SIG-M5 treated with dmso at 0.1 percent for 504 hours (cell line): Measurements from ENCODE around the gene CD99.
"Not testable (repeated sequence)": the region's sequence is repeated elsewhere in the genome, so short reads cannot be mapped to it uniquely, and the experiment has no call there.

ENCODE experiments used
- DNase-seq: peaks from one replicate; lab custom pipeline; 2025; ENCODE audit not compliant: unreplicated experiment; lab: John Stamatoyannopoulos, UW

The CD99 gene

DNA sequence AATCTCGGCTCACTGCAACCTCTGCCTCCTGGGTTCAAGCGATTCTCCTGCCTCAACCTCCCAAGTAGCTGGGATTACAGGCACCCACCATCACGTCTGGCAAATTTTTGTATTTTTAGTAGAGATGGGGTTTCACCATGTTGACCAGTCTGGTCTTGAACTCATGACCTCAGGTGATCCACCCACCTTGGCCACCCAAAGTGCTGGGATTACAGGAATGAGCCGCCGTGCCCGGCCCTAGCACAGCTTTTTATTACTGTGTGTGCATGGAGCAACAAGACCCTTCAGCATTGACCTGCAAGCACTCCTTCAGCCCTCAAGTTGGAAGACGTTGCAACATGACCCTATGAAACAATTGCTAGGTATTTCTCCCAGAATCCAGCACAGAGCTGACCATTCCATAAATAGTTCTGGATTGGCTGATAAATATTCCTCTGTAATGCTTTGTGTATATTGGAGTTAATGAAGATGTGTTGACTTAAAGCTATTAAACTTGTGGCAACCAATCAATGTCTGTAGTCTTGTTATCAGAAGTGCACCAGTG is 15.4 kb upstream of the CD99 start:
- DNase-seq = not testable (repeated sequence)

DNA sequence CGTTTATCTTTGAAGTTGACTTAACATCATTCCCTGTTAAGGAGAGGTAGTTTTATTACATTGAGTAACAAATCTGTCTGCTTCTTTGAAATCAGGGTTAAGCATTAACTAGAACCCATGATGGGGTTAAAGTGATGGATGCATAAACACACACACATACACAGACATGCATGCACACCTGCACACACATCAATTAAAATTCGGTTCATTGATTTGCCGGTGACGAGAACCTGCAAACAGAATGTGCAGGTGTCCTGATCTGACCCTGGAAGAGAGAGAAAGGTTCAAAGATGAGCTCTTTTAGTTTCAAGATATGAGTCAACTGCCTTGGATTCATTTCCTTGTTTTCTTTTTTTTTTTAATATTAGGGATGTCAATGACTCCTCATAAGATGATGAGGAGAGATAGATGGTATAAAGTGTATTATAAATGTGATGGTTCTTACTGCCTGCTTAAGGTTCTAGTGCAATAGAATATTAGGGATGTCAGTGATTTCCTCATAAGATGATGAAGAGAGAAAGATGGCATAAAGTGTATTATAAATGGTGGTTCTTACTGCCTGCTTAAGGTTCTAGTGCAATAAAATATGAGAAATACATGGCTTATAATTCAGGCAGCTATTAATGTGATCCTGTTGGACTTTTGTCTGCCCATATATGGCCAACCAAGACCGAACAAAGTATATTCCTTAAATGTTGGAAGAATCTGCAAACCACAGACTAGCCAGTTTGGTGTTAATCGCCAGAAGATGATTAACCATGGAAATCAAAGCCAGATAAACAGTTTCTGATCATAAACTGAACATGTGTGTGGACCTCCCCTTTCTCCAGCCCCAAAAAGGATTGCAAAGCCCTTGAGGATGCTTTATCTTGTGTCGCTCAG is 14.1 kb upstream of the CD99 start:
- DNase-seq = no peak

DNA sequence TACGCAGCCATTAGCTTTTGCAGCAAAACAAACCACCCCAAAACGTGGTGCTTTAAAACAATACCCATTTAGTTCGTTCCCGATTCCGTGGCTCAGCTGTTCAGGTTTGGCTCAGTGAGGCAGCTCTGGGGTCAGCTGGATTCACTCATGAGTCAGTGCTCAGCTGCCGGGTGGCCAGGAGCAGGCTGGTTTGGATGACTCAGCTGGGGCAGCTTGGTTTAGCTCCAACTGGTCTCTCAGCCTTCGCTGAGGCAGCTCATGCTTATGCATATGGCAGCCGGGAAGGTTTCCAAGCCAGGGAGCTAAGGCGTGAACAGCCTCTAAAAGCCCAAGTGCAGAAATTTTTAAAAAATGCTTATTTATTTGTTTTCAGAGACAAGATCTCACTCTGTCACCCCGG is 13.3 kb upstream of the CD99 start:
- no peak for DNase-seq

DNA sequence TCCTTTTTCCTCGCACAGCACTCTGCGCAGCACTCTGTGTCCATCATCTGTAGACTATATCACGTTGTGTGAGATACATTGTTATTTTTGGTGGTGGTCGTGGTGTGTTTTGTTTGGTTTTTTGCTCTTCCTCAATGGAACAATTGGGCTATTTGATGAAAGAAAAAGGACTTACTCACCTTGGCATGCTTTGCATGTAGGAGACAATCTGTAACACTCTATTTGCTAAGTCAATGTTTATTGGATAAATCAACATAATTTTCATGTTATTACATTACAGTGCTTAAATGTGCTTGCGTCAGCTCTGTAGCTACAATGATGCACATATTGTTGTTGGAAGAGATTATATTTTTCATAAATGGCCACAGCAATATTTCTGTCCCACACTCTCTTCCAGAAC is 12.5 kb upstream of the CD99 start:
- DNase-seq = no peak

DNA sequence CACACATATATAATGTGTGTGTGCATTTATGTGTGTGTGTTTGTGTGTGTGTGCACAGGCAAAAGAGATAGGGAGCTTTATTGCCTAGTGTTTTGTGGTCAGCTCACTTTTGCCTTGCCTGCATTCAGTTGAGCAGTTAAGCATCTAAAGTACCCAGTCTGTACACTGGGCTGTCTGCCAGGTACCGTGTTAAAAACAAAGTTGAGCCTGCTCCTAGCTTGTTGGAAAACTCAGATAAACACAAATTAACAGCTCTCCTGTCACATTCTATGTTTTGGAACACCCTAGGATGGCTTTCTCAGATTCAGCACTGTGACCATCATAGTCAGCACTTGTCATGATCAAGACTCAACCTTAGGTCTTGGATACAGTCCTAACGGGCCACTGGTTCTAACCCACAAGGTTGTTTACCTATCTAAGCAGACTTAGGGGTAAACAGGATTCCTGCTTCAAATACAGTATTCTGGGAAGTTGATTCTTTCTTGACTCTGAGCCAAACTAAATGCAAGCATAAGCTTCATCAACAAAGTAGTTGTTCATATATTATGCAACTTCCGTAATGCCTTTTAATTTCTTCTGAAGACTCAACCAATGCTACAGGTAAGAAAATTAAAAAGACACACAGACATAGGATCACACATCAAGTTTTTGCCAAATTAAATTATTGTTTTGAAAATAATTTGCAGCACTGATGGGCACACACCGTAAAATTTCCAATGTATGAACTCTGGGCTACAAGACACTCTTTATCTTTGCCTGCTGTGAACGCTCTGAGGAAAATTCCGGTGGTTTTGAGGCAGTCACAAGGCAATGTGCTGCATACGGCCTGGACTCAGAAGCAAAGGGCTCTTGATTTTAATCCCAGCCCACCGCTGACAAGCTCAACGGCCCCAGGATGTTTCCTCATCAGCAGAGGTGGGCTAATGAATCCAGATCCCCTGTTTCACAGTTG is 11.3 kb upstream of the CD99 start:
- DNase-seq = no peak

DNA sequence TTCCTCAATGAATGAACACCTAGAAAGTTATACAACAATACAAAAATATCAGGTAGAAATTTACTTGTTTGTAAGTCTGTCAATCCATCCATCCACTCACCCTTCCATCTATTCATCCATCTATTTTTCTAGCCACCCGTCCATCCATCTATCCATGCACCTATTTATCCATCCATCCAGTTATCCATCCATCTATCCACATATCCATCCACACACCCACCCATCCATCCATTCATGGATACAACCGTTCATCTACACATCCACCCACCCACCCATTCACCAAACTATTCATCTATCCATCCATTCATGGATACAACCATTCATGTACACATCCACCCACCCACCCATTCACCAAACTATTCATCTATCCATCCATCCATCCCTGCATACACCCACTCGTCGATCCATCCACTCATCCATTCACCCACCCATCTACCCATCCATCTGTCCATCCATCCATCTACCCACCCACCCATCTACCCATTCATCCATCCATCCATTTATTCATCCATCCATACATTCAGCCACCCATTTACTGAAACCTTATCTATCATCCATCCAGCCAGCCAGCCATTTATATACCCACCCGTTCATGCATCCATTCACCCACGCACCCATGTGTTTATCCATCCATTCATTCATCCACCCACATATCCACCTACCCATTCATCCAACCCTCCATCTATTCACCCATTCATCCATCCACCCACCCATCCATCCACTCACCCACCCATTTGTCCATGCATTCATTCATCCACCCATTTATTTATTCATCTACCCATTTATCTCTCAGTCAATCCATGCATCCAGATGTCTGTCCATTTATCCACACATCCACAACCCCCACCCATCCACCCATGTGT is 10.4 kb upstream of the CD99 start:
- DNase-seq = no peak

DNA sequence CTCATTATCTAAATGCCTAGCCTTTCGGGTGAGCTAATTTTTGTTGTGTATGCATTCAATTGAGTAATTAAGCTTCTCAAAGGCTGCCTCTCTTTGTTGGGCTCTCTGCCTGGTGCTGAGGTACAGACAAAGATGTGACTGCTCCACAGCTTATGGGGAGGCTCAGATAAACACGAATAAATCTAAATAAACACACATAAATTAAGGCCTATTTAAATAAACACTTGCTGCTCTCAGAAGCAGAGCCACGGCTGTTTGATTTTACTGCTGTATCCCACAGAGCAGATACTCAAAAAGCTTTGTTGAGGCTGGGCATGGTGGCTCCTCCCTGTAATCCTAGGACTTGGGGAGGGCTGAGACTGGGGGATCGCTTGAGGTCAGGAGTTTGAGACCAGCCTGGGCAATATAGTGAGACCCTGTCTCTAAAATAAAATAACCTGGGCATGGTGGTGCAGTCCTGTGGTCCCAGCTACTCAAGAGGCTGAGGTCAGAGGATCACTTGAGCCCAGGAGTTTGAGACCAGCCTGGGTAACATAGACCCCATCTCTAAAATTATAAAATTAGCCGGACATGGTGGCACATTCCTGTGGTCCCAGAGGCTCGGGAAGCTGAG is 8.4 kb upstream of the CD99 start:
- DNase-seq = no peak

DNA sequence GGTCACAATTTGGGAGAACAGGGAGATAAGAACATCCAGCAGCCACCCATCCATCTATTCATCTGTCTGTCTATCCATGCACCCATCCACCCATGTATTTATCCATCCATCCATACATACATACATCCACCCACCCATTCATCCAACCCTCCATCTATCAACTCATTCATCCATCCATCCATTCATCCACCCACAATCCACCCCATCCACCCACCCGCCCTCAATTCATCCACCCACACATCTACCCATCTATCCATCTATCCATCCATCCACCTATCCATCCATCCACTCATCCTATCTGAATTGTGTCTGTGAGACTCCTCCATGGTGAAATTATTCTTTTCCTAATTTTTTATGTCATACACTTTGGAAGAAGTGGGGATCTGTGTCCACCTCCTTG is 6.8 kb upstream of the CD99 start:
- no peak for DNase-seq

DNA sequence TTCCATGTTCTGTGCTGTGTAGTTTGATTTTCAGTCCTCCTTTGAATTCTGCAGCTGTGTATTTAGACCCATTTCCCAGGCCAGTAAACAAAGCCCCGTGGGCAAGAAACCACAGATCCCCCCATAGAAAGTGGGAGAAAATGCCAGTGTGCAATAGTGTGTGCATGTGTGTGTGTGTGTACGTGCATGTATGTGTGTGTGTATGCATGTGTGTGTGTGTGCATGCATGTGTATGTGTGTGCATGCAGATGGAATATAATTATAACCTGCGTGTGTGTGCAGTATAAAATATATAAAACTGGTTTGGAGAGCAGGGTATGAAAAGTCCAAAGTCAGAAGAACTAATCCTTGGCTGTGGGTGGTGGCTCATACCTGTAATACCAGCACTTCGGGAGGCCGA is 5.2 kb upstream of the CD99 start:
- no peak for DNase-seq

DNA sequence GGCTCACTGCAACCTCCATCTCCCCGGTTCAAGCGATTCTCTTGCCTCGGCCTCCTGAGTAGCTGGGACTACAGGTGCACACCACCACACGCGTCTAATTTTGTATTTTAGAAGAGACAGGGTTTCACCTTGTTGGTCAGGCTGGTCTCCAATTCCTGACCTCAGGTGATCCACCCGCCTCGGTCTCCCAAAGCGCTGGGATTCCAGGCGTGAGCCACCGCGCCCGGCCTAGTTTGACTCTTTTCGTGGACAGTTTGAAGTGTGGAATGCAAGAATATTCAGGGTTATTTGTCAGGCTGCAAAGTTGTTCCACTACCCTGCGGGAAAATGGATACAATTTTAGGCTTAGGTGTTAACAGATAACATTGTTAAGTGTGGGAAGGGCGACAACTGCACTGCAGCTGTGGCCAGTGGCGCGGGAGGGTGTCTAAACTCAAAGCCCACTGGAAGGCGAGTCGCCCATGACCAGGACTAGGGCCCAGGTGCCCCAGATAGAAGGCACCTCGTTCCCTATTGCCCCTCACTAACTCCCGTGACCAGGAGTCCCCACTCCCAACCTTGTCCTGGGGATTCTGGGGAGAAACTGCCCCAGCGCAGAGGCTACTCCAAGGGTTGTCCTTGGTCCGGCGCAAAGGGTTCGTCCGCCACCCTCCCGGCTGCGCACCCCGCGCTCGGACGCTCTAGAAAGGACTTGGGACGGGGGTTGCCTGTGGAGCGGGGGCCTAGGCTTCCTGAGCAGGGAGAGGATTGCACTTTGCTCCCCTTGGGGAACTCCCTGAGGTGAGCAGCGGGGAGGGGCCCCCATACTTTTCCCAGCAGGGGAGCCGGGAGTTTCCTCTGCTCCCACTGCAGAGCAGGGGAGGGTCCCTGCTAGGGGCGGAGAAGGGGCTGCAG is 1.1 kb upstream of the CD99 start:
- DNase-seq = no peak

DNA sequence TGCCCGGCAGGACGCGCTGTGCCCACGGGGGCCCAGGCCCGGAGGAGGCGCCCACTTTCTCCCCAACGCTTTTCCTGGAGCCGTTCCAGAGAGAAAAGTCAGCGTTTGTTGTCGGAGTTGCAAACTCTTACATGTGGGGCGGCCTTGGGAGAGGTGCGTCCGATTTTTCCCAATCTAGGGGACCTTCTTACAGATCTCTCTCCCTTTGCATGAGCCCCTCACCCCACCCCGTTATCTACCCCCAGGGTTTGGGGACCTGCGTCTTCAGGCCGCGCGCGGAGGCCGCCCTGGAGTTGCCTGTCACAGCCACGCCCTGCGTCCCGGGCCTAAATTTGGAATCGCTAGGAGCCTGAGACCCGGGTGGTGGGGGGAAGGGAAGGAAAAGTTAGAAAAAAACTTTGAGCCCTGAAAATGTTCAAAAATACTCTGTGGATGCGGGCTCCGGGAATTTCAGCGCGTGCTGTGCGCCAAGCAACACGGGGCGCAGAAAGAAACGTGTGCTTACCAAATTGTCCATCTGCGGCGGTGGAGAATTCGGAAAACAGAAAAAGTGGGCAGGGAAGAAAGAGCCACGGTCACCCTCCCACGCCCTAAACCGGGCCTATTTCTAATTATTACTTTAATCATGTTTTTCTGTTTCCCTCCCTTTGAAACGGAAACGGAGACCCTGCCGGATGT is 587 bp downstream of the CD99 start:
- DNase-seq = no peak

DNA sequence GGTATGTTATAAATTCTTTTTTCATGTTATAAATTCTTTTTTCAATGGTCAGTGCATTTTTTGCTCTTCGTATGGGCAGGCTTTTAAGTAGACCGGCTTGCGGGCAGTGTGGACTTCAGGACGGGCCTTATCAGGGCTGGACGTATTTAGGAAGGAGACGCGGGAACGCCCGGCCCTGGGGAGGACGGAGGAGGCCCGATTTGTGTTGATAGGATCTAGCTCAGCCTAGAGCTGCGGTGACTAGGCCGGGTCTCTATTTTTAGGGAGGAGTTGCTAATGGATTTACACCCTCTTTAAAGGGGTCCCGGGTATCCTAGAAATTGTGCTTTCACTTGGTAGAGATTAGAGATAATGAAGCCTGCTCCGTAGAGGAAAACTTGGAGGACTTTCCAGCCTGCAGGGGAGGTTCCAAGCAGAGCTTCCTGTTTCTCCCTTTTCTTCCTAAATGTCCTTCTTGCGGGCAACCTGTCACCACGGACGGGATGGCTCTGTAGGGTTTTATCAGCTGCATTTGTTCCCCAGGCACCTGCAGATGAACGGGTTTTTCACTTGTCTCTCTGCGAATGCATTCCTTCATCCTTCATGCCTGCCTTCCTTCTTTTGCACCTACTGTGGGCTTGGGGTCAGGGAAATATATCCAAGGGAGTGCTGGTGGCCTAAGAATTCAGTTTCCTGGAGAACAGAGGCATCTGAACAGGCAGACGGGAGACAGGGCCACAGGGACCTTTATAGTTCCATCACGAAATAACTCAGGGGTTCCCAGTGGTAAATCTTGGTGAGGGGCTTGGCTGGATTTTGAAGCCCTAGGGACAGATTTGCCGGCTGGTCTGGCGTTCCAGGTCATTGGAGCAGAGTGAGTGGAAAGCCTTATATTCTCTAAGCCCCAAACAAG is 1.4 kb downstream of the CD99 start:
- DNase-seq = no peak

DNA sequence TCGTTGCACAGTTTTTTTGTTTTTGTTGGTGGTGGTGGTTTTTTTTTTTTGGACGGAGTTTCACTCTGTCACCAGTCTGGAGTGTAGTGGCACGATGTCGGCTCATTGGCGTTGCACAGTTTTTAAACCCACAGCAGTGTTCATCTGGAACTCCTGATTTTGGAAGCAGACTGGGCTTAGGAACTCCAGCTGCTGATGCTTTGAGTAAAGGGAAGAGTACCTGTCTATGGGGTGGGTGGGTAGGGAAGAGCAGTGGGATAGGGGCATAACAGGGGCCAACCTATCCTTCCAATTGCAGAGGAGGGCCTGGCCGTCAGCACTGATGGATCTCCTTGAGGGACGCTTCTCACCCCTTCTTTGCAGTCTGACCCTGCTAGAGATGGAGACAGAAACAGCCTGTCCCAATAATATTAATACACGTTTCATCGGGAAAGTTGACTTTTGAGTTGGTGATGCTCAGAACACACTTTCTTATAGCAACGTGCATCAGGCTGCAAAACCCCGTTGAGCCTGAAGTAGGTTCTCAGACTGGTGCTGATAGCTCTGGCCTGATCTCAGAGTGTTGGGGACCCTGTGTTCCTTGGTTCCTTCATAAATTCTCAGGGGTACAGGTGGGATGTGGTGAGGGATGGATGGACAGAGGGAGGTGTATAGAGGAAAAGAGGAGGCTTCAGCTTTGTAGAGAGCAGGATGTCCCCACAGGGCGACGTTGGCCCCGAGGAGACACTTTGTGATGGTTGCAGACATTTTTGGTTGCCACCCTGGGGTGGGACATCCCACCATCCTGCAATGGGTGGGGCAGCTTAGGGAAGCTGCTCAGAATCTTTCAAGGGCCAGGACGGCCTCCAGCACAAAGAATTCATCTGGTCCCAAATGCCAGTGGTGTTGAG is 2.3 kb downstream of the CD99 start:
- no peak for DNase-seq

DNA sequence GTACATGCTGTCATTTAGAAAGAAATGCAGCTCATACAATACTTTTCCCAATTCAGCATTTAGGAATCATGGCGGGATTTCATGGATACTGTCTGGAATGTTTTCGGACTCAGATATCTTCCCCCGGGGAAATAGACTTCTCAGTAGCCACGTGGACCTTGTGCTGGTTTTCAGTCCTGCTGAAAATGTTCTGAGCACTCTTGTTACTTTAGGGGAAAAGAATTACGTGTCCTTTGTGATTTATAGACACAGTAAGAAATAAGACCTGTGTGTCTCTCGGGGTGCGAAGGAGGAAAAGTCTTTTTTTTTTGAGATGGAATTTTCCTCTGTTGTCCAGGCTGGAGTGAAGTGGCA is 3.8 kb downstream of the CD99 start:
- DNase-seq = no peak

DNA sequence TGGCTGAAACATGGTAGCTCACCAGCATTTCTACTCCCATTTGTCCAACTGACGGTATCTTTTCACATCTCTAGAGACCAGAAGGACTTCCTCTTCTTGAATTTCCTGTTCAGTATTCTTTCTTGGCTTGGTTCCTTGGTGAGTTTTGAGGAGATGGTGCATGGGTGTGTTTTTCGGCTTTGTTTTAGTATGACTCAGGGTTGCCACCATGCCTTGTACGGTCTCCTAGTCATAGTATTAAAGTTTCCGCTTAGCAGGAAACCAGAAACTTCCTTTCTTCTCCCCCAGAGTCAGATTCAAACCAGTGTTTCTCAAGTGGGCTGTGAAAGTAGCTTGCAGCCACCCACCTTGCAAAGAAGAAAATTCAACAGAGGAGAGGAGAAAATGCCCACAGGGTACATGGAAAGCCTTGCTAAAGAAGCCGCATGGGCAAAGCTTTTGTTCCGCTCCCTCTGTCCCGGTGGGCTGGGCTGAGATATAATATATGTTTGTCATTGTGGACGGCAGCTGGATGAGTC is 5.7 kb downstream of the CD99 start:
- DNase-seq = no peak

DNA sequence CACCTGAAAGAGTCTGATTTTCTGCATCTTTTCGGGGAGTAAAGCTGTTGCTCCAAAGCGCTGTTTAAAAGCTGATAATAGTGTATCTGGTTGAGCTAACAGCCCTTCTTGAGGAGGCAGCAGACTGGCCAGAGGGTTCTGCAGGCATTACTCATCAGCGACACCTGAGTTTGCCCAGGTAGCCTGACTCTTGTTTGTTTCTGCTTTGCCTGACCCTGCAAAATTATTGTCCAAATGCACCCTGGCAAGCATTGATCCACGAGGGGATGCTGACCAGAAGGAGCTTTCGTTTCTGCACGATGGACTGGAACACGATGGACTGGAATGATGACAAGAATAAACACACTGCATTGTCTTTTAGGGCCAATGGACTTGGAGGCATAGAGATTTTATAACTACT is 6.2 kb downstream of the CD99 start:
- DNase-seq = no peak
